Endodermal cell (in vitro differentiated cells): ENCODE data around the gene DLX1. TPM values are rescaled to one million over a fixed set of nuclear protein-coding genes. Genes with fewer than 3 reads are reported as not detected.

Experiments
- DNase-seq: peaks from one replicate; pipeline ENCODE4 v3.0.0-alpha.2; 2017
- H3K27ac ChIP-seq: 2 replicates; pipeline ENCODE4 v1.5.1; 2013; ENCODE audit warnings: mild to moderate bottlenecking, low read depth, low read length, moderate library complexity
- H3K27me3 ChIP-seq: 2 replicates; pipeline ENCODE4 v1.6.1; 2013; ENCODE audit warnings: mild to moderate bottlenecking, low read length, moderate library complexity; ENCODE audit not compliant: insufficient read depth, control insufficient read depth, poor library complexity, severe bottlenecking
- H3K36me3 ChIP-seq: 2 replicates; pipeline ENCODE4 v1.7.0; 2013; ENCODE audit warnings: mild to moderate bottlenecking, low read length, moderate library complexity; ENCODE audit not compliant: control insufficient read depth, insufficient read depth
- H3K4me1 ChIP-seq: one replicate; pipeline ENCODE4 v1.7.0; 2013; ENCODE audit warnings: low read length; ENCODE audit not compliant: control insufficient read depth, insufficient read depth
- H3K4me3 ChIP-seq: 2 replicates; pipeline ENCODE4 v1.5.1; 2013; ENCODE audit warnings: mild to moderate bottlenecking, low read length, moderate library complexity
- H3K9ac ChIP-seq: 2 replicates; pipeline ENCODE4 v1.6.1; 2013; ENCODE audit warnings: mild to moderate bottlenecking, low read length, moderate library complexity; ENCODE audit not compliant: poor library complexity, severe bottlenecking; ENCODE audit errors: extremely low read depth
- H3K9me3 ChIP-seq: 2 replicates; pipeline ENCODE4 v1.6.1; 2013; ENCODE audit warnings: mild to moderate bottlenecking, low read length, moderate library complexity; ENCODE audit not compliant: control insufficient read depth
- H3K27ac Mint-ChIP-seq: 2 replicates; pipeline ENCODE4 v1.8.0; 2020; ENCODE audit warnings: mixed read lengths
- H3K27me3 Mint-ChIP-seq: 2 replicates; pipeline ENCODE4 v1.8.0; 2021; ENCODE audit warnings: mild to moderate bottlenecking, mixed read lengths; ENCODE audit not compliant: insufficient read depth
- H3K36me3 Mint-ChIP-seq: 2 replicates; pipeline ENCODE4 v1.8.0; 2020; ENCODE audit warnings: low read depth, mixed read lengths
- H3K4me1 Mint-ChIP-seq: 2 replicates; pipeline ENCODE4 v1.8.0; 2020; ENCODE audit warnings: mixed read lengths
- H3K4me3 Mint-ChIP-seq: 2 replicates; pipeline ENCODE4 v1.8.0; 2020; ENCODE audit warnings: mild to moderate bottlenecking, moderate library complexity, mixed read lengths
- H3K9me3 Mint-ChIP-seq: 2 replicates; pipeline ENCODE4 v1.8.0; 2020; ENCODE audit warnings: mild to moderate bottlenecking, mixed read lengths
- CTCF ChIP-seq: fragments of 200-600 bp; sonication (generic); conservative IDR thresholded peaks from 2 replicates; pipeline ENCODE4 v1.5.0; 2021; ENCODE audit warnings: antibody characterized with exemption, mild to moderate bottlenecking
- WGBS, 2 experiments: methylation state at CpG; one replicate each; pipeline versions ENCODE4 v1.1.5 to v1.1.7; 2013; ENCODE audit warnings: missing lambda C conversion rate in 2 of 2, mixed read lengths in 1 of 2; ENCODE audit not compliant: insufficient coverage in 1 of 2, insufficient read length in 1 of 2; 5-methylcytosine and 5-hydroxymethylcytosine counted together
- total RNA-seq, 2 donors: library from RNA; stranded (reverse); fragmentation: NEBNext Ultra II Directional in 1 of 2; extraction: Animal tissue kit (Norgen Biotek cat#: 25700) in 1 of 2; gene quantifications; 2 replicates in 1 of 2; 3 replicates in 1 of 2; pipeline ENCODE4 v1.2.1, GENCODE V29; 2021

DLX1 gene
- total RNA-seq, 2 donors from 2014 or later, result not detected

GRCh38 chr2:172108587-172108930, 23.3 kb downstream of the DLX1 start:
- H3K9me3 ChIP-seq, result no peaks in the 10 kb centered on the region
- Mint-ChIP-seq H3K9me3 (no peaks in the 10 kb centered on the region), H3K27me3 (peaks cover 72% of the 10 kb centered on the region), H3K27ac (no peak overlapping the region), H3K4me3 (no peak overlapping the region), H3K36me3 (no peaks in the 10 kb centered on the region), H3K4me1 (peaks cover 8% of the 10 kb centered on the region)
- H3K4me3 ChIP-seq, result no peak overlapping the region
- WGBS, 2 experiments, result 88 to 97% methylated on average over 5 to 8 of the region's 8 CpGs
- H3K36me3 ChIP-seq, result no peaks in the 10 kb centered on the region
- H3K27ac ChIP-seq, result no peak overlapping the region
- peaks cover 53% of the 10 kb centered on the region for H3K27me3 ChIP-seq
- DNase-seq, result no peak
- TF ChIP-seq CTCF, result no peak
- no peak overlapping the region for H3K9ac ChIP-seq
- H3K4me1 ChIP-seq, result no peaks in the 10 kb centered on the region

- Mint-ChIP-seq H3K27ac (no peak overlapping the region), H3K36me3 (no peaks in the 10 kb centered on the region), H3K4me1 (peaks cover 6% of the 10 kb centered on the region), H3K9me3 (no peaks in the 10 kb centered on the region), H3K27me3 (peaks cover 65% of the 10 kb centered on the region), H3K4me3 (no peak overlapping the region)
- WGBS, 2 experiments, result 81 to 89% methylated on average over 13 to 29 of the region's 29 CpGs
- no peak overlapping the region for H3K4me3 ChIP-seq
- H3K4me1 ChIP-seq, result no peaks in the 10 kb centered on the region
- H3K27me3 ChIP-seq, result peaks cover 45% of the 10 kb centered on the region
- H3K27ac ChIP-seq, result no peak overlapping the region
- no peaks in the 10 kb centered on the region for H3K9me3 ChIP-seq
- H3K36me3 ChIP-seq, result no peaks in the 10 kb centered on the region
- no peak for DNase-seq
- TF ChIP-seq CTCF, result no peak
- H3K9ac ChIP-seq, result no peak overlapping the region
Observed at GRCh38 chr2:172109256-172109987, 24.1 kb downstream of the DLX1 start.

- Mint-ChIP-seq H3K27ac (no peak overlapping the region), H3K27me3 (peaks cover 58% of the 10 kb centered on the region), H3K36me3 (no peaks in the 10 kb centered on the region), H3K4me1 (peaks cover 6% of the 10 kb centered on the region), H3K9me3 (no peaks in the 10 kb centered on the region), H3K4me3 (no peak overlapping the region)
- H3K27me3 ChIP-seq, result peaks cover 37% of the 10 kb centered on the region
- no peaks in the 10 kb centered on the region for H3K4me1 ChIP-seq
- no peak overlapping the region for H3K9ac ChIP-seq
- WGBS, 2 experiments, result 84 to 91% methylated on average over 18 to 30 of the region's 31 CpGs
- H3K4me3 ChIP-seq, result no peak overlapping the region
- no peaks in the 10 kb centered on the region for H3K9me3 ChIP-seq
- DNase-seq, result peak; percentile 58
- no peak overlapping the region for H3K27ac ChIP-seq
- TF ChIP-seq CTCF, result no peak
- H3K36me3 ChIP-seq, result no peaks in the 10 kb centered on the region
Observed at GRCh38 chr2:172109988-172110811, 24.9 kb downstream of the DLX1 start.
